Measurements from ENCODE around the gene CDKN1C. TPM values are rescaled to one million over a fixed set of nuclear protein-coding genes. Genes with fewer than 3 reads are reported as not detected.

CDKN1C gene
- total RNA-seq, 1 donor from 2014 or later: 268 TPM

- Mint-ChIP-seq H3K4me3 (ENCODE audit: low read depth) (no peak overlapping the region), H3K9me3 (ENCODE audit: low read depth) (no peaks in the 10 kb centered on the region), H3K36me3 (ENCODE audit: insufficient read depth) (no peaks in the 10 kb centered on the region), H3K4me1 (ENCODE audit: low read depth) (peaks cover 9% of the 10 kb centered on the region), H3K27ac (no peak overlapping the region), H3K27me3 (no peaks in the 10 kb centered on the region)
- DNase-seq (ENCODE audit: low spot score, unreplicated experiment): peak; percentile 88
- TF ChIP-seq CTCF (IDR thresholded peaks at IDR 0.05; ENCODE audit: unreplicated experiment): peak; percentile 99
Observed at GRCh38 chr11:2888266-2888968, 2.8 kb upstream of the CDKN1C start.

GRCh38 chr11:2887515-2888195, 2.1 kb upstream of the CDKN1C start:
- no peak overlapping the region for H3K4me3 Mint-ChIP-seq (ENCODE audit: low read depth)
- H3K4me1 Mint-ChIP-seq (ENCODE audit: low read depth): peaks cover 16% of the 10 kb centered on the region
- TF ChIP-seq CTCF (IDR thresholded peaks at IDR 0.05; ENCODE audit: unreplicated experiment): no peak
- no peak for DNase-seq (ENCODE audit: low spot score, unreplicated experiment)
- H3K9me3 Mint-ChIP-seq (ENCODE audit: low read depth): no peaks in the 10 kb centered on the region
- peak overlapping the region; percentile 69 for H3K27ac Mint-ChIP-seq
- peaks cover 4% of the 10 kb centered on the region for H3K27me3 Mint-ChIP-seq
- H3K36me3 Mint-ChIP-seq (ENCODE audit: insufficient read depth): peaks cover 5% of the 10 kb centered on the region

GRCh38 chr11:2886936-2887335, 1.4 kb upstream of the CDKN1C start:
- H3K4me3 Mint-ChIP-seq (ENCODE audit: low read depth): no peak overlapping the region
- no peaks in the 10 kb centered on the region for H3K9me3 Mint-ChIP-seq (ENCODE audit: low read depth)
- H3K36me3 Mint-ChIP-seq (ENCODE audit: insufficient read depth): peaks cover 5% of the 10 kb centered on the region
- peak overlapping the region; percentile 91 for H3K27ac Mint-ChIP-seq
- H3K27me3 Mint-ChIP-seq: peaks cover 4% of the 10 kb centered on the region
- H3K4me1 Mint-ChIP-seq (ENCODE audit: low read depth): peaks cover 18% of the 10 kb centered on the region
- no peak for TF ChIP-seq CTCF (IDR thresholded peaks at IDR 0.05; ENCODE audit: unreplicated experiment)
- DNase-seq (ENCODE audit: low spot score, unreplicated experiment): no peak

DNA sequence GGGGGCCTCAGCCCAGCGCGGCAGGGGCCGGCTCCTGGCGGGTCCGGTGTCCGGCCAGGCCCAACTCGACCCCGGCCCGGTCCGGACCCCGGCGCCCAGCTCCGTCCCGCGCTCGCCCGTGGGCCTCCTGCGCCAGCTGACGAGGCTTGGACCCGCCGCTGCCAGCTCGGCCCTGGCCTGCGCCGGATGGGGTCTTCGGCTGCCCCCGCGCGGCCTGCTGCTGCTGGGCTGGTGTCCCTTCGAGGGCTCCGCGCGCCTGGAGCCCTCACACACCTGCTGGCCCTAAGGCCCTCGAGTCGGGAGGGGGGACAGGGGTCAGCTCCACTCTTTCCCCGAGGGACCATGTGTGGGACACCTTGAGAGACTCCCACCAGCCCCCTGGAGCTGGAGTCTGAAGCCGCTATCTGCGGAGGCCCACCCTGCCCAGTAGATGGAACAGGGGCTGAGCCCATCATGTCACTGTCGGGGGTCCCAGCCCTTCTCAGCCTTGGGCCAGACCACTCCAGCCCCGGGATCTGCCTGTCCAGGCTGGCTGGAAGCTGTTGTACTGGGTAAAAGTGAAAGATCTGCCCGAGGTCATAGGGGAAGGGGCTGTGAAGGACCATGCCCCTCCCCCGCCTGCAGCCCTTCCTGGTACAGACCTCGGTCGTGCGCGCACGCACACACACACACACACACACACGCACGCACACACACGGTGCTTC, 768 bp upstream of the CDKN1C start:
- TF ChIP-seq CTCF (IDR thresholded peaks at IDR 0.05; ENCODE audit: unreplicated experiment): peak; percentile 37
- H3K4me3 Mint-ChIP-seq (ENCODE audit: low read depth): peak overlapping the region; percentile 45
- H3K27me3 Mint-ChIP-seq: peaks cover 4% of the 10 kb centered on the region

GRCh38 chr11:2885017-2885677, 428 bp downstream of the CDKN1C start:
- no peak for DNase-seq (ENCODE audit: low spot score, unreplicated experiment)
- Mint-ChIP-seq H3K27me3 (peaks cover 7% of the 10 kb centered on the region), H3K4me1 (ENCODE audit: low read depth) (peaks cover 16% of the 10 kb centered on the region), H3K27ac (peak overlapping the region; percentile 93), H3K9me3 (ENCODE audit: low read depth) (no peaks in the 10 kb centered on the region), H3K4me3 (ENCODE audit: low read depth) (peak overlapping the region; percentile 92), H3K36me3 (ENCODE audit: insufficient read depth) (peaks cover 5% of the 10 kb centered on the region)
- TF ChIP-seq CTCF (IDR thresholded peaks at IDR 0.05; ENCODE audit: unreplicated experiment): peak; percentile 42

More for the DNA sequence above, 768 bp upstream of the CDKN1C start:
- peaks cover 5% of the 10 kb centered on the region for H3K36me3 Mint-ChIP-seq (ENCODE audit: insufficient read depth)
- no peaks in the 10 kb centered on the region for H3K9me3 Mint-ChIP-seq (ENCODE audit: low read depth)
- H3K4me1 Mint-ChIP-seq (ENCODE audit: low read depth): peaks cover 16% of the 10 kb centered on the region
- peak overlapping the region; percentile 91 for H3K27ac Mint-ChIP-seq
- peak; percentile 56 for DNase-seq (ENCODE audit: low spot score, unreplicated experiment)

All from progenitor cell of endocrine pancreas (in vitro differentiated cells).